Muscle of arm (tissue), 12 donors: ENCODE measurements around the gene DTX3. TPM values are rescaled to one million over a fixed set of nuclear protein-coding genes. Genes with fewer than 3 reads are reported as not detected.
"Not testable (repeated sequence)": the region's sequence is repeated elsewhere in the genome, so short reads cannot be mapped to it uniquely, and the experiment has no call there.

Experiments
- DNase-seq: peaks from one replicate; pipeline ENCODE4 v3.0.0-alpha.2; 2013
- polyA plus RNA-seq, 12 donors: library from polyadenylated mRNA; unstranded; fragments of 120-200 nt; gene quantifications; one replicate each; pipeline ENCODE4 v1.2.1, GENCODE V29; 2013; ENCODE audit not compliant: insufficient read length in 12 of 12

The DTX3 gene
- polyA plus RNA-seq, 12 donors = 20.8 to 48.7 (median 27.1) TPM; not detected in 1

DNA sequence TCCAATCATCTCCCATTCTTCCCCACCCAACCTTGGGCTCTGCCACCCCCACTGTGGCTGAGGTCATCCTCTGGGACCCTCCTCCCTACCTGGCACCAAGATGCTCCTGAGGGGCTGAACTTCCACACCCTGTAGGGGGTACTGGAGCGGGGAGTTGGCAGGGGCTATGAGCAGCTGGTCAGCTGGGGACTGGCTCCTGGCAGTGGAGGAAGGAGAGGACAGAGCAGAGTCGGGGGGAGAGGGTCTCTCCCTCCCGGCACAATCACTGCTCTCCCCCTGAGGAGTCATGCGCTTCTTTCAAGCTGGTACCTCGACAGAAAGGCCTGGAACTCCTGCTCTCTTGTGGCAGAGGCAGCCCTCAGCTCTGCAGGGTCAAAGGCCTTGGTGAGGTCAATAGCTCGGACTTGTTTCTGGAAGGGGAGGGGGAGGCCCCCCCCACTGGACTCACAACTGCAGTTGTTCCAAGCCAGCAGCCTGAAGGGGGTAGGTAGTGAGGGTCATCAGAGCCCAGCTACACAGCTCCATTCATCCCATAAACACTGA is 26.3 kb downstream of the DTX3 start:
- no peak for DNase-seq

DNA sequence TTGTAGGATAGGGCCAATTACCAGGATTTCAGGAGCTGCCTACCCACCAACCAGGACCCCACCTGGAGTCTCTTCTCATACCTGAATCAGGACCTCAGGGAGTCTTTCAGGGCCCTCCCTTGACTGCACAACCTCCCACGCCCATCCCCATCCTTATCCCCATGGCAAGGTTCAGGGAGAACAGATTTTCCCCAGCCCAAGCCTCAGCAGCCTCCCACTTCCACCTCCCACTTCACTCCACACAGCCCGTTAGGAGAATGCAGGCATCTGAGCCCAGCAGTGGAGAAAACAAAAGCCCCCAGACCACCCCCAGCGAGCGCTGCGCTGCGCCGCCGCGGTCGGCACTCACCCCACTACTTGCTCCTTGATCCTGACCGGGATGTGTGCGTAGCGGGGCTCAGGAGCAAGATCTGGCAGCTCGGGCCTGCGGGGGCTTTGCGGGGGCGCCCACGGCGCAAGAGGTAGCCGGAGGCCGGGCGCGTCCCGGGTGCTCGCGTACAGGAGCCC is 27.0 kb downstream of the DTX3 start:
- DNase-seq = no peak

- no peak for DNase-seq
These were observed 27.7 kb downstream of the DTX3 start for GRCh38 chr12:57632073-57632957.

DNA sequence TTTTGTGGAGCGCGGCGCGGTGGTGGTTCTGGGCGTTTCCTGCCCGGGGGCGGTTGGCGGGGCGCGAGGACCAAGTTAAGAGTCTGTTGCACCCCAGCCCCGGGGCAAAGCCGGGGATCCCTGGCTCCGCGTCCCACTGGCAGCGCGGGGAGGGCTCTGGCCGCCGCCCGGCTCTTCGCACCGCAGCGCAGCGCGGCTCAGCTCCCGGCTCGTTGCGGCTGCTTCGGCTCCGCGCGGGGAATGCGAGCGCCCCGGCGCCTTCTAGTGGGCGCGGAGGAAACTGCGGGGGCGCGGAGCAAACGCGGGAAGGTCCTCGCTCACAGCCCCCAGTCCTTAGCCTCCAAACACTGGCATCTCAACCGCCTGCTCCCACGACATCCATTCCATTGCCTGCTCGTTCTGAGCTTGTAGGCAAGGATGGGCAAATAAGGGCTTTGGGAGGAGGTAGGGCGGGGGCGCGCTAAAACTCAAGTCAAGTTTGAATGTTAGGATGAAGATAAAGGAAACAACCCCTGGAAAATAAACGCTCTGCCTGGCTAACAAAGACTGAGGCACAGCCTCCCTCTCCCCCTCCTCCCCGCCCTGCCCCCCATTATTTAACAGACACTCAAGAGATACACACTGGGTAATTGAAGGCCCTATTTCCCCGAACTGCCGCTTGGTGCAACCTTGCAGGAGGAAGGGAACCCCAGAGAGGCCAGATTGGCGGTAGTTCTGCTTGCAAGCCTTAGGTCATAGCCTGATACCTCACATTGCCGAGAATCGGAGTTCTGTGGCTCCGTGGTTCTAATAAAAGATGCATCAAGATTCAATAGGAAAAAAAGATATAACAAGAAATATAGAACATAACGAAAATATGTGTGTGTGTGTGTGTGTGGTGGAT is 28.6 kb downstream of the DTX3 start, which contains the start of gene B4GALNT1:
TSS of gene B4GALNT1 (minus strand) at position 244 of the 883 bp plus-strand sequence. CDS start 1,069 bp downstream, outside the sequence.
- peak; percentile 66 for DNase-seq

GRCh38 chr12:57636731-57637130 is 32.1 kb downstream of the DTX3 start:
- DNase-seq = not testable (repeated sequence)

- no peak for DNase-seq
These were observed 32.7 kb downstream of the DTX3 start for GRCh38 chr12:57637364-57637763.

GRCh38 chr12:57638096-57638495 is 33.5 kb downstream of the DTX3 start:
- no peak for DNase-seq

DNA sequence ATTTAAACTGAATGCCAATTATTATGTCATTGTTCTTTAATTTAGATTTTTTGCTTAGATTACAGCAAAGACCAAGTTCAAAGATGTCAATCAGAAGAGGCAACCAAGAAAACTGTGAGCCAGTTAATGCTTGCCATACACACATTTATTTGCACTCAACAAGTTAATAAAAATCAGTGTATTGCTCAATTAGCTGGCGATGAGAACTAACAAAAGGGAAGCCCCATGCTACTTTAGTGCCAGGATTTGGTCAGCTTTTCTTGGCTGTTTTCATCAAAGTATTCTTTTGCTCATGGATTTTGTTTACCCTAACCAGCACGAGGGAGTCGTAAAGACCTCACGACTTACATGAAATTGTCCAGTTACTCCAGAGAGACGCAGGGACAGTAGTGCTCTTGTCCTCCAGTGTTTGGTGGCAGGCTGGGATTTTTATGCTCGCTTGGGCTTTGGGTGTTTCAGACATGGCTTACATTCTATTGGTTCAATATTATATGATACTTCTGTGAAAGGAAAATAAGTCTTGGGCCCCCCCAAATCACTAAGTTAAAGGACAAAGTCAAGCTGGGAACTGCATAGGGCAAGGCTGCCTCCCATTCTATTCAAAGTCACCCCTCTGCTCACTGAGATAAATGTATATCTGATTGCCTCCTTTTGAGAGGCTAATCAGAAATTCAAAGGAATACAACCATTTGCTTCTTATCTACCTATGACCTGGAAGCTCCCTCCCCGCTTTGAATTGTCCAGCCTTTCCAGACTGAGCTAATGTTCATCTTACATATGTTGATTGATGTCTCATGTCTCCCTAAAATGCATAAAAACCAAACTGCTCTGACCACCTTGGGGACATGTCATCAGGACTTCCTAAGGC is 35.8 kb downstream of the DTX3 start:
- DNase-seq = no peak

DNA sequence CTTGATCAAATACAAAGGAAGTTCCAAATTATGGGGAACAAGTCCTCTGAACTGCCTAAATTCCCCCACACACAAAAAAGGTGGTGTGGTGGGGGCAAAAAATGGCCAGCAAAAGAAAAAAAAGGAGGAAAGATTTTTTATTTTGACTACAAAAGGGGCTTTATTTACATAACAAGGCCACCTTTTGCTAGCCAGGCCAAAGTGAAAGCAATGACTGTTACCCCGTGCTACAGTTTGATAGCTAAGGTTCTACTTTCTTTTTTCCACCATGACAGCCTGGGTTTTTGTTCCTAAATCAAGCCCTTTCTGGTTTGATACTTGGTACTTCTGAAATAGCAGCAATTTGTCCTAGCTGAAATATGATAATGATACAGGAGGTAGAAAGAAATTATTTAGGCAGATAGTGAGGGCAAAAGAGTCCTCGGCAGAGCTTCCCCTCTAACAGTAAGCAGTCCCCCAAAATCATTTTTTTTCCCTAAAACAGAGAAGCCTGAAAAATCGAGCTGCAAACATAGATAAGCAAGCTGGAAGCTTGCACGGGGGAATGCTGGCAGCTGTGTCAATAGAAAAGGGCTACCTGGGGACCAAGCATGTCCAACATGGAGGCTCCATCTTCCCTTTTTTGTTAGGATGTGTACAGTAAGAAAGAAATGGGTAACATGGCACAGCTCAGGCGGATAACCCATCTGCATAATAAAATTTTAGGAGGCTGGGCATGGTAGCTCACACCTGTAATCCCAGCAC is 37.2 kb downstream of the DTX3 start:
- no peak for DNase-seq

DNA sequence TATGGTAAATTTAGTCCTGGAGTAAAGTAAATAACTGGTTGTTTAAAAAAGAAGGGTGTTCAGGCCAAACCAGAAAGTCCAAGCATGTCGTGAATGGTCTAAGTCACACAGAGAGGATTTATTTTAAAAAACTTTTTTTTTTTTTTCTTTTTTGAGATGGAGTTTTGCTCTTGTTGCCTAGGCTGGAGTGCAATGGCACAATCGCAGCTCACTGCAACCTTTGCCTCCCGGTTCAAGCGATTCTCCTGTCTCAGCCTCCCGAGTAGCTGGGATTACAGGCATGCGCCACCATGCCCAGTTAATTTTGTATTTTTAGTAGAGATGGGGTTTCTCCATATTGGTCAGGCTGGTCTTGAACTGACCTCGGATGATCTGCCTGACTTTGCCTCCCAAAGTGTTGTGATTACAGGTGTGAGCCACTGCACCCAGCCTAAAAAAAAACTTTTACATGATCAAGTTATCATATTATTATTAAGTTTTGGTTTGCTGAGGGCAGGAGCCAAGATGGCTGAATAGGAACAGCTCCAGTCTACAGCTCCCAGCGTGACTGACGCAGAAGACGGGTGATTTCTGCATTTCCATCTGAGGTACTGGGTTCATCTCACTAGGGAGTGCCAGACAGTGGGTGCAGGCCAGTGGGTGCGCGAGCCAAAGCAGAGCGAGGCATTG is 41.5 kb downstream of the DTX3 start:
- not testable (repeated sequence) for DNase-seq

GRCh38 chr12:57646659-57647049 is 42.0 kb downstream of the DTX3 start:
- DNase-seq = not testable (repeated sequence)

DNA sequence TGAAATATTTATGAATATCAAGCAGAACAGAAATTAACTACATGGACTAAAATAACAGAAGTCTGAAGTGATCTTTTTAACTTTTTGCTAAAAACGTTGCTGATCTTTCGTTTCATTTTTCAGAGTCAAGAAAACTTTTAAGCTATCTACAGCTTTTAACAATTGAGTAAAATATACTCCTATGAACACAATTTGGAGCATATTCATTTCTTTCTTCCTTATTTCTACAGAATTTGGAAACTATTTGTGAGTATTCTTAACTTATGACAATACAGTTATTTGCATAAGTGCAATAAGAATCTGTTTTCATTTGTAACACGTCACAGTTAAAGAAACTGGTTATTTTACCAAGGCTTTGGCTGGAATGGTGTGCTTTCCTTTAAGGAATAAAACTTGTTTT is 49.4 kb downstream of the DTX3 start:
- no peak for DNase-seq

DNA sequence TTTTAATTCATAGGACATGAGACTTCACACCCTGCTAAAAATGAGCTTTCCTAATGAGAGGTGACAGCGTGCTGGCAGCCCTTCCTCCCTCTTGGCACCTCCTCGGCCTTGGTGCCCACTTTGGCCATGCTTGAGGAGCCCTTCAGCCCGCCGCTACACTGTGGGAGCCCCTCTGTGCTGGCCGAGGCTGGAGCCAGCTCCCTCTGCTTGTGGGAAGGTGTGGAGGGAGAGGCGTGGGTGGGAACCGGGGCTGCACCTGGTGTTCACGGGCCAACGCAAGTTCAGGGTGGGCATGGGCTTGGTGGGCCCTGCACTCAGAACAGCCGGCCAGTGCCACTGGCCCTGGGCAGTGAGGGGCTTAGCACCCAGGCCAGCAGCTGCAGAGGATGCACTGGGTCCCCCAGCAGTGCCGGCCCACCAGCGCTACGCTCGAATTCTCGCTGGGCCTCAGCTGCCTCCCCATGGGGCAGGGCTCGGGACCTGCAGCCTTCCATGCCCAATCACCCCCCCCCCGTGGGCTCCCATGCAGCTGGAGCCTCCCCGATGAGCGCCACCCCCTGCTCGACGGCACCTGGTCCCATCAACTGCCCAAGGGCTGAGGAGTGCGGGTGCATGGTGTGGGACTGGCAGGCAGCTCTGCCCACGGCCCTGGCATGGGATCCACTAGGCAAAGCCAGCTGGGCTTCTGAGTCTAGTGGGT is 51.1 kb downstream of the DTX3 start:
- DNase-seq = no peak

DNA sequence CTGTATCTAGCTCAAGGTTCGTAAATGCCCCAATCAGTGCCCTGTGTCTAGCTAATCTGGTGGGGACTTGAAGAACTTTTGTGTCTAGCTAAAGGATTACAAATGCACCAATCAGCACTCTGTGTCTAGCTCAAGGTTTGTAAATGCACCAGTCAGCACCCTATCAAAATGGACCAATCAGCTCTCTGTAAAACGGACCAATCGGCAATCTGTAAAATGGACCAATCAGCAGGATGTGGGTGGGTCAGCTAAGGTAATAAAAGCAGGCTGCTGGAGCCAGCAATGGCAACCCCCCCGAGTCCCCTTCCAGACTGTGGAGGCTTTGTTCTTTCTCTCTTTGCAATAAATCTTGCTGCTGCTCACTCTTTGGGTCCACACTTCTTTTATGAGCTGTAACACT is 51.8 kb downstream of the DTX3 start:
- DNase-seq = not testable (repeated sequence)

DNA sequence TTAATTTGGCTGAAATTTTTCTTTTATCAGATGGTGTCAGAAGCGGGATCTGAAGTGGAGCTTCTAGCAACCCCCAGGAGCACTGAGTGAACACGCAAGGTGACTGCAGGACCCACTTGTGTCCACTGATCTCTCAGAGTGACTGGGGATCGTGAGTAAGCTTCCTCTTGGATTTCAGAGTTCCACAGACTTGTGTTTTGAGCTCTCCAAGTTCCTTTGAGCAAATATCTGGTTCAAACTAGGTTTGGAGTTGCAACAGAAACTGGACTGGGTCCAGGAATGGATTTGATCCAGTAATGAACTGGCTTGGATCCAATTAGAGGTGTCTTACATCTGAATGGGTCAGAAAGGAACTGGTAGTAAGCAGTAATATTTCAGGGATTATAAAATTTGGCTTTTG is 53.1 kb downstream of the DTX3 start:
- DNase-seq = no peak

GRCh38 chr12:57658890-57659289 is 54.3 kb downstream of the DTX3 start:
- no peak for DNase-seq
